ENCODE measurements around the gene DIAPH3. TPM values are rescaled to one million over a fixed set of nuclear protein-coding genes. Genes with fewer than 3 reads are reported as not detected.

Gene DIAPH3
- total RNA-seq, 2 donors from 2014 or later: 0.83 to 2.6 TPM

- intact Hi-C loops (cut with DNase I): no loop called here
- no peak for DNase-seq (ENCODE audit: low spot score)
Observed at GRCh38 chr13:59842507-59842906, 321.2 kb downstream of the DIAPH3 start.

DNA sequence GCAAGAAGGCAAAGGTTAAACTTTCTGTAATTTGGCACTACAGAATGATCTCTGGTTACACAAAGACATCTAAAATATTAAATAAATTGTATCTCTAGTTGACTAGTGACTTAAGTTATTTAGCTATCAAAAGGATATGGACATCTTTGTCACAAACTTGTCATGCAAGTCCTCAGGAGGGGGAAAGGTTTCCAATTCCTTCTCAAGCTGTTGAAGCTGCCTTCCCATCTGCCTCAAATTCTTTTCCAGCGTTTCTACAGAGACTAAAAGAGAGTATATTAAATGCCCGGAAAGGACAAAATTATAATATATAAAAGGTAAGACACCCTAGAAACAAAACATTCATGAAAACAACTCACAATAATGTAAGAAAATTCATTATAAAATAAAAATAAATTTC, 324.5 kb downstream of the DIAPH3 start:
- intact Hi-C loops (cut with DNase I): no loop called here
- no peak for DNase-seq (ENCODE audit: low spot score)

DNA sequence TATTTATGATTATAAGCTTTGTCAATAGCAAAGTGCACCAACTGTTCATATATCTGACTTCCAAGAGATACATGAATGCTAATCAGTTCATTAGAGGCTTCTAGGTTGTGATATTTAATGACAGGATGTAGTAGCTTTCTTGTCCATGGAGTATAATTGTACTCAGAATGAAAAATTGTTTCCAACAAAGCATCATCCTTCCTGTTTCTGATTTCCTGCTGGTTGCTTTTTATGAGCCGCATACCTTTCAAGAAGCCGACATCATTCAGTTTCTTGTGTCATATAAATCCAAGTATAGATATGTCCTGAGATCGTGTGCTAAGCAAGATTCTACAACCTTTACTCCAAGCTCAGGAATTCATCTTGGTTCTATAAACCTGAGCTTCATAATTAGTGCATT, 326.6 kb downstream of the DIAPH3 start:
- intact Hi-C loops (cut with DNase I): no loop called here
- DNase-seq (ENCODE audit: low spot score): no peak

DNA sequence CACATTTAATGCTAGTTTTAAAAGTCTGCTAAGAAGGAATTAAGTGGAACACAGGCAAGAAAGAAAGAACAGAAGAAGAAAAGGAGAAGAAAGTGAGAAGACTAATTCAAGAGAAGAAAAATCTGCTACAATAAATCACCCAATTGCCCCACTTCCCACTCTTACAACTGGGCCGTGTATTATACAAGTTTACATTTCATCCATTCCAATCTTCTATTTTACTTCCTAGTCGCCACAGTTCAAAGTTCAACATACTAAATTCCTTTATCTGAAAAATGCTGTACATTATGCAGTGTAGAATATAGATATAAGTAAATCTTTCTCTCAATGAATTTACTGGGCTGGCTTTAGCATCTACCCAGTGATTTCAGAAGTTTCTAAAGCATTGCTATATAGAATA, 328.2 kb downstream of the DIAPH3 start:
- intact Hi-C loops (cut with DNase I): no loop called here
- DNase-seq (ENCODE audit: low spot score): no peak

DNA sequence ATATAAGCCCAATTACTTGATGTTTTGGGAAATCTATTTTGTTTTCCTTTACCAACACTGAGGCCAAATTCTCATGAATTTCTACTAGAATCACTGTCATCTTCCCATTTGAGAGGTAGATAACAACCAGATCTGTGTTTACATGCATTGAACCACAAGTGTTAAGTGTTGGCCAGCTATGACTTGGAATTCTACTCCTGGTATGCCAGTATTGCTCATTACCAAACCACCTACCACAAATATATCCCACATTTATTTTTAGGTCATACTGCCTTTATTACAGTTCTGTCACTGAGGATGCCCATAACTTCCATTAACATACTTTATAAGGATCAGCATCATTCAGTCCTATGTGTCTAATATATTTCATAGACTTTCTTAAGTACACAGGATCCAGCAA, 328.9 kb downstream of the DIAPH3 start:
- DNase-seq (ENCODE audit: low spot score): no peak
- intact Hi-C loops (cut with DNase I): no loop called here

- intact Hi-C loops (cut with DNase I): no loop called here
Observed at GRCh38 chr13:59829690-59830089, 334.0 kb downstream of the DIAPH3 start.

GRCh38 chr13:59823486-59823885, 340.2 kb downstream of the DIAPH3 start:
- DNase-seq (ENCODE audit: low spot score): no peak
- intact Hi-C loops (cut with DNase I): no loop called here

More at GRCh38 chr13:59829690-59830089, 334.0 kb downstream of the DIAPH3 start:
- no peak for DNase-seq (ENCODE audit: low spot score)

- intact Hi-C loops (cut with DNase I): no loop called here
- no peak for DNase-seq (ENCODE audit: low spot score)
Observed at GRCh38 chr13:59809564-59809963, 354.2 kb downstream of the DIAPH3 start.

- intact Hi-C loops (cut with DNase I): no loop called here
- DNase-seq (ENCODE audit: low spot score): no peak
Observed at GRCh38 chr13:59806801-59807200, 356.9 kb downstream of the DIAPH3 start.

- DNase-seq (ENCODE audit: low spot score): no peak
- intact Hi-C loops (cut with DNase I): no loop called here
Observed at GRCh38 chr13:59801107-59801880, 362.4 kb downstream of the DIAPH3 start.

DNA sequence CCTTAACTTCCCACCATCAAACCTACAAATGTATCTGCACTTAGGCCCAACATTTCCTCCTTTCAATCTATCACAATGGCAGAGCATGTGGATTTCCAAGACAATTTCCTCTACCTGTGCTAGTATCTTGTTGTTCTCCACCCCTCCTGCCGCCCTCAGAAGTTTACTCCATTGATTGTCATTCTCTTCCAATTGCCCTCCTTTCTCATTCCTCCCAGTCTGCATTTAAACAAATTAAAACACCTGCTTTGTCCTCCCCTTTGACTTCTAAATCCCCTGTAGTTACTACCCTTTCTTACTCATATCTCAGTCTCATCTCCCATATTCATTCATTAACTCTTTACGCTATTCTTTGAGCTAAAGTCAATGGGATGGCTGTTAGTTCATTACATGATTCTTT, 370.6 kb downstream of the DIAPH3 start:
- intact Hi-C loops (cut with DNase I): no loop called here
- DNase-seq (ENCODE audit: low spot score): no peak

- intact Hi-C loops (cut with DNase I): no loop called here
Observed at GRCh38 chr13:59790626-59791025, 373.1 kb downstream of the DIAPH3 start.

DNA sequence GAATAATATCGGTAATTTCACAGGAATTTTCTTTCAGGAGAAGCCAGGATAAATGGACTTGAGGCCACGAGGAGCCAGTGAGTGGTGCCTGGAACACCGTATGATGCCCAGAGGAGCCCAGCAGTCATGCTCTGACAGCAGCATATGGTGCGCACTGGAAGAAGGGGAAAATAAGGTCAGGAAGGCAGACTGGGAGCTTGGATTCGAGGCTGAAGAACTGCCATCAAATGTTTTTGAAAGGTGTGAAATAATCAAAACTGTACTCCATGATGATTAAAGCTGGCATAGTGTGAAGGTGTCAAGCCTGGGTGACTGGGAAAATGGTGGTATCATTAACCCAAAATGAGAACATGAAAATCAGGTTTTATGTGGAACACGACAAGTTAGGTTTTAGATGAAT, 374.2 kb downstream of the DIAPH3 start:
- intact Hi-C loops (cut with DNase I): no loop called here
- DNase-seq (ENCODE audit: low spot score): no peak

More at GRCh38 chr13:59790626-59791025, 373.1 kb downstream of the DIAPH3 start:
- DNase-seq (ENCODE audit: low spot score): no peak

DNA sequence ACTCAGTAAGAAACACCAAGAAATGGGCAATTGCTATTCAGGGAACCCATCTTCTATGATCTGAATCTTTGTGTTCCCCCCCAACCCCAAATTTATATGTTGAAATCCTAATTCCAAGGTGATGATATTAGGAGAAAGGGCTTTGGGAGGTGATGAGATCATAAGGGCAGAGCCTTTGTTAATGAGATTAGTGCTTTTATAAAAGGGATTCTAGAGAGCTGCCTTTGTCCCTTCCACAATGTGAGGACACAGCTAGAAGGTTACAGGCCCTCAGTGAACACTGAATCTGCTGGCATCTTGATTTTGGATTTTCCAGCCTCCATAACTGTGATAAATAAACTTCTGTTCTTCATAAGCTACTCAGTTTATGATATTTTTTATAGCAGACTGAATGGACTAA, 376.0 kb downstream of the DIAPH3 start:
- intact Hi-C loops (cut with DNase I): no loop called here
- DNase-seq (ENCODE audit: low spot score): no peak

DNA sequence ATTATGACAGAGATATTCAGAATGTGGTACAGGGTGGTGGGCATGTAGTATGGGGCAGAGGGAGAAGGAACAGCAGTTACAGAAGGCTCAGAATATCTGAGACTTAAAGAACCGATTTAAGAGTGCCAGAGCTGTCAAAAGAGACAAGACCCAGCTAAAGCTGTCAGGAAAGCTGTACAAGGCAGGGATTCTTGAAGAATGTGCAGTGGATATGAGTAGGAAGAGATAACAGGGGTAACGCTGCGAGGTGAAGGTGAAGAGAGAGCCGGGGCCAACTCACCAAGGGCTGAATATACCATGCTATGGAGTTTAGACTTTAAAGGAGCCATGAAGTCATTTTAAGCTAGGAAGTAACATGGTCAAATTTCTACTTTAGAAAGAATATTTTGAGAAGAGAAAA, 381.0 kb downstream of the DIAPH3 start:
- no peak for DNase-seq (ENCODE audit: low spot score)
- intact Hi-C loops (cut with DNase I): no loop called here

DNA sequence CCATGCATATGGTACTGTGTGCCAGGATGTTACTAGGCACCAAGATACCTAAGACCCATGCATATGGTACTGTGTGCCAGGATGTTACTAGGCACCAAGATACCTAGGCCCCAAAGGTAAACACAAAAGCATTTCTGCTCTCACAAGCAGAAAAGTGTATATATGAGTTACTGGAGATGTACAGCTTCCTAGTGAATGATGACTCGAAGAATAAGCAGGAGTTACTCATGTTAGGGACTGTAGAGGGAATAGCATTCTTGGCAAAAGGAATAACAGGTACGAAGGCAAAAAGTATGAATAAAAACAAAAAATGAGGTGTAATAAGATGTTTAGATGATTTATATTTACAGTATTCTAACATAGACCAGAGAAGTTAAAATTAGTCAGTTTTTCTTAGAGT, 383.7 kb downstream of the DIAPH3 start:
- intact Hi-C loops (cut with DNase I): no loop called here
- DNase-seq (ENCODE audit: low spot score): no peak

DNA sequence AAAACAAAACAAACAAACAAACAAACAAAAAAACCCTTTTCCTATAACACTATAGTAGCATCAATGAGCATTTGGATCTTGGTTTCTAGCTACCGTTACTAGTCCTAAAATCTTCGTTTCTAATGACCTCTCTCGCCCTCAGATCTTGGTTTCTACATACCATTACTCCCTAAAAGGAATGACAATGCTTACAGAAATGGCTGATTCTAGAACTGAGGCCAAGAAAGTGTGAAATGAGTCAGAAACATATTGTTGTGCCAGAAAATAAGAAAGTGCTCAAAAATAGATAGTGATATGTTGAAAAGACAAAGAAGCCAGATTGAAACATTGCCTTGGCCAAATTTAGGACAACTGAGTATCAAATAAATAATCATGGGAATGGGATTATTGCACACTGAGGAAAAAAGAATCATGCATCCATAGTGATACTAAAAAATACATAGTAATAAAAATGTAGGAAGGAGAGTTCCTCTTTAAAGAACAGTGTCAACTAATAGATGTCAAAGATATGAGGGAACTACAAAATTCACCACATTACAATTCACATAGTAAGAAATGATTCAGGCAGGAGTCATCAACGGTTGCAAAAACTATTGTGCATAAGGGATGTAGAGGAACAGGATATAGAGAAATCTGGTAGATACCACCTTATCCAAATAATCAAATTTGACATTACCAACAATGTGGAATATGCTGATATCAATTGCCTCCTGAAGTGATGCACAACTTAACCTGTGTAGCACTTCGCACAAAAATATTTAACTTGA, 386.6 kb downstream of the DIAPH3 start:
- intact Hi-C loops (cut with DNase I): no loop called here
- DNase-seq (ENCODE audit: low spot score): no peak

GRCh38 chr13:59774491-59774971, 389.2 kb downstream of the DIAPH3 start:
- no peak for DNase-seq (ENCODE audit: low spot score)
- intact Hi-C loops (cut with DNase I): no loop called here

DNA sequence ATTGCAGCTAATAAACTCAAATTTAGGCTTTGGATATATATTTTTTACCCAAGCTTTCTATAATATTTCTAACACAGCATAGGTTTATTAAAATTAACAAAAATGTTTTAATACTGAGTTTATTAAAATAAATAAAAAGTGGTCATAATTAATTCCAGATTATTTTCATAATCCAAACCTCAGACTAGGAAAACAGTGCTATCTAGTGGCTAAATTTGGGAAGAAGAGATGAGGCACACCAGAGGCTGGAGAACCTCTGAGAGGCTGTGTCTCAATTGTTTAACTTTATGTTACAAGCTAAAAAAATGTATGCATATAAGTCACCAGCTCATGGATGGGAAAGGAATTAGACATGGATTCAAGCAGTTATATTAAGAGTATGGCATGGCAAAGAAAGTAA, 392.5 kb downstream of the DIAPH3 start:
- intact Hi-C loops (cut with DNase I): no loop called here
- DNase-seq (ENCODE audit: low spot score): no peak

DNA sequence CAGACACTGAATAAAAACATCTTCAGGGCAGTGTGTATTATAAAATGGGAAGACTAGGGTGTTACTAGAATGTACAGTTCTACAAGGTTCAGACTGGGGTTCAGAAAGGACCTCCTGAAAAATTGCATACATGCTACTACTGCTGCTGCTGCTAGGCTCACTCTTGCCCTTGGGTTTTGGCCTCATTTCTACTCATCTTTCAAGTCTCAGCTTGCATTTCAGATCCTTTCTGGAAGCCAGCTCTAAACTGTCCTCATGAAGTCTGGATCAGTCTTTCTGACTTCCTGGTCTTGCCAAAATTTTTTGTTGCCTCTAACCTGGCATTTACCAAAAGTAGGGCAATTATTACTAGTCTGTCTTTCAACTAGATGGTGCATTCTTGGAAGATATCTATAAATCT, 393.3 kb downstream of the DIAPH3 start:
- no peak for DNase-seq (ENCODE audit: low spot score)
- intact Hi-C loops (cut with DNase I): no loop called here

- intact Hi-C loops (cut with DNase I): no loop called here
- DNase-seq (ENCODE audit: low spot score): no peak
Observed at GRCh38 chr13:59766236-59766635, 397.5 kb downstream of the DIAPH3 start.
